H1 (cell line): Measurements from ENCODE around the gene CDH8. TPM values are rescaled to one million over a fixed set of nuclear protein-coding genes. Genes with fewer than 3 reads are reported as not detected.

ENCODE experiments used
- JUND ChIP-seq: IDR thresholded peaks from 2 replicates; pipeline ENCODE4 v1.6.1; 2011; ENCODE audit warnings: mild to moderate bottlenecking, improper control_type of control experiment, low read length
- KDM5A ChIP-seq: fragments of 200-600 bp; IDR thresholded peaks from 2 replicates; pipeline ENCODE4 v1.7.1; 2012; ENCODE audit warnings: mild to moderate bottlenecking, low read length, inconsistent platforms, mixed read lengths
- POLR2A ChIP-seq, 2 experiments: IDR thresholded peaks; 1 replicate in 1 of 2; 2 replicates in 1 of 2; pipeline ENCODE4 v1.6.1; 2011; ENCODE audit warnings: low read depth in 2 of 2, low read length in 2 of 2, mild to moderate bottlenecking in 2 of 2; ENCODE audit errors: control extremely low read depth in 1 of 2
- RAD21 ChIP-seq, 2 experiments: IDR thresholded peaks in 1 of 2; conservative IDR thresholded peaks in 1 of 2; 2 replicates each; pipeline ENCODE4 v1.6.1; 2011; ENCODE audit warnings: low read depth in 2 of 2, low read length in 2 of 2, improper control_type of control experiment in 1 of 2, inconsistent platforms in 1 of 2, mild to moderate bottlenecking in 1 of 2, moderate library complexity in 1 of 2
- TBP ChIP-seq: IDR thresholded peaks from 2 replicates; pipeline ENCODE4 v1.6.1; 2011; ENCODE audit warnings: low read depth, low read length, improper control_type of control experiment
- USF2 ChIP-seq: IDR thresholded peaks from 2 replicates; pipeline ENCODE4 v1.6.1; 2011; ENCODE audit warnings: low read length, improper control_type of control experiment
- polyA plus RNA-seq, 7 experiments: library from polyadenylated mRNA; depleted of rRNA in 3 of 7; stranded (reverse) in 5 of 7; unstranded in 2 of 7; fragments of >200 nt in 5 of 7; fragments of 200-250 nt in 2 of 7; gene quantifications; 1 replicate in 5 of 7; 2 replicates in 1 of 7; 4 replicates in 1 of 7; pipeline versions ENCODE4 v1.2.1 to v1.2.3, GENCODE V29; 2011 to 2013; ENCODE audit warnings: missing spikeins in 2 of 7, mixed read lengths in 2 of 7
- total RNA-seq: library from RNA; stranded (reverse); fragmentation: NEBNext Ultra II Directional; extraction: Animal tissue kit (Norgen Biotek cat#: 25700); gene quantifications from 2 replicates; pipeline ENCODE4 v1.2.1, GENCODE V29; 2021

CDH8 gene
- total and polyA plus RNA-seq, 2 of the 8 experiments (the other 6 are each of a cell fraction or from before 2014, with no cell fraction given) = 7.7 to 8.4 TPM

- TF ChIP-seq KDM5A (no peak), TBP (no peak), JUND (no peak), POLR2A (IDR thresholded peaks at IDR 0.05; ENCODE audit: control extremely low read depth in 1 of 2, low read depth in 2 of 2, low read length in 2 of 2) (no peak), RAD21 (IDR thresholded peaks at IDR 0.05 in 1 of 2, conservative IDR thresholded peaks at IDR 0.05 in 1 of 2; ENCODE audit: low read depth in 2 of 2, low read length in 2 of 2) (no peak), USF2 (no peak)
These were observed 43.1 kb downstream of the CDH8 start (continued) for GRCh38 chr16:61993108-61993507.
